KG1 (cell line): ENCODE measurements around the gene HS6ST1.

ENCODE experiments used
- DNase-seq: peaks from one replicate; lab custom pipeline; 2025; lab: John Stamatoyannopoulos, UW

The HS6ST1 gene

GRCh38 chr2:128298846-128299507 lies 19.7 kb downstream of the HS6ST1 start:
- DNase-seq: no peak

DNA sequence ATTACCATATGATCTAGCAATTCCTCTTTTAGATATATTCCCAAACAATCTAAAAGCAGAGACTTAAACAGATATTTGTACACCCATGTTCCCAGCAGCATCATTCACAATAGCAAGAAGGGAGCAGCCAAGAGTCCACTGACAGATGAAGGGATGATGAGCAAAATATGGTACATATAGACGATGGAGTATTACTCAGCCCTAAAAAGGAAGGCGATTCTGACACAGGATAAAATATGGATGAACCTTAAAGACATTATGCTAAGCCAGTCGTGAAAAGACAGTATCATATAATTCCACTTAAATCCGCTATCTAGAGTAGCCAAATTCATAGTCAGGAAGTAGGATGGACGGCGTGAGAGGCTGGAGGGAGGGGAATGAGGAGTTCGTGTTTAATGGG lies 20.4 kb downstream of the HS6ST1 start:
- no peak for DNase-seq

DNA sequence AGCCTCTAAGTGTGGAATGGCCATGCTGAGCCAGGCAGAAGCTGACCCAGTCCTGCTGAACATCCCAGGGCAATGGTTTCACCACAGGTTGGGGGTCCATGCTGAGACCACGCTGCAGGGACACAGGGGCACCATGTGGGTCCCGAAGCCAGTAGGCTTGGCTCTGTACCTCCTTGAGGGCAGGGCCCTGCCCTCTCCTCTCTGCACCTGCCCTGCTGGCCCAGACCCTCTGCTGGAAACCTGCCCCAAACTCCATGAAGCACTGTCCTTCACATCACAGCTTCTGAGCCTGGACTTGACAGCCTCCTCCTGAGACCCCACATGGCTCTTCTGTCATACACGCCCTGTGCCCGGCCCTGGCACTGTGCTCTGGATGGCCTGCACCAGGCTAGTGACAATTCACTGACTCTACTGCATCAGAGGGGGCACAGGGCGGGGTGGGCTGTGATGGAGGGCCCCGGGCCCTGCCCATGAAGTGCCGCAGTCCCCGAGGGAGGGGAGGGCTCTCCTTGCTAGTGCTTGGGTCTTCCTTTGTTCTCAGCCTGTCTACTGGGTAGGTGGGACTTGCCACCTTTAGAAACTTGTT lies 24.7 kb downstream of the HS6ST1 start:
- DNase-seq: no peak

- DNase-seq: no peak
Observed at GRCh38 chr2:128293426-128293755, 25.3 kb downstream of the HS6ST1 start.

- DNase-seq: no peak
Observed at GRCh38 chr2:128292599-128293425, 25.9 kb downstream of the HS6ST1 start.

DNA sequence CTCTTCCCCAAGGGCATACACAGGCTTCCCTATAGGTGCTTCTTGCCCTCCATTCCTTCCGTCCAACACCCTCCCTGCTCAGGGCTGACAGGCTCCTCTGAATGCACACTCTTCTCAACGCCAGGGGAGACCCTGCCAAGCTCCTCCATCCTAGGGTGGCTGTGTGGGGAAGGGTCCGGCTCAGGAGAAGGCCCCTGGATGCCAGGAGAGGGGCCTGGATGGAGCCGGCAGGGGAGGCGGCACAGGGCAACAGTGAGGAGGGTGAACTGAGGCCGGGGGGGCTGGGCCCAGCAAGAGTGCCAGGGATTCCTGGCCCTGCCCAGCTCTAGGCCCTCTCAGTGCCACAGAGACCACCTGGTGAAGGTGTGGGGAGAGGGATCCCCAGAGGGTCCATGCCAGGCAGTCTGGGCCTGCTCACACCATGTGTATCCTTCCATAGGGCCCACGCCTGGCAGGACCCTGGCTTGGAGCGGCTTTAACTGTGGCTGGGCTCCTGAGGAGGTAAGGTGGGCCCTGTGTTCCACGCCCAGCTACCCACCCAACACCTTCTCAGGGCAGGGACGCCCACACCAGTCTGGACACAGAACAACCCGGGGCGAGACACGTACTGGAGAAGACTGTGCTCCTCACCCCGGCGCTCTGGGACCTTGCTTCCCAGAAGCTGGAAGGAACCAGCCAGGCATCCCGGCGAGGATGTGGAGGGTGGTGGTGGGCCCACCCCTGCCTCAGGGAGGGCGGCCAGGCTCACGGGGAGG lies 26.6 kb downstream of the HS6ST1 start:
- no peak for DNase-seq

- DNase-seq: no peak
Observed at GRCh38 chr2:128291161-128291843, 27.4 kb downstream of the HS6ST1 start.

- DNase-seq: no peak
Observed at GRCh38 chr2:128290356-128290755, 28.3 kb downstream of the HS6ST1 start.

- no peak for DNase-seq
Observed at GRCh38 chr2:128289439-128289838, 29.2 kb downstream of the HS6ST1 start.

DNA sequence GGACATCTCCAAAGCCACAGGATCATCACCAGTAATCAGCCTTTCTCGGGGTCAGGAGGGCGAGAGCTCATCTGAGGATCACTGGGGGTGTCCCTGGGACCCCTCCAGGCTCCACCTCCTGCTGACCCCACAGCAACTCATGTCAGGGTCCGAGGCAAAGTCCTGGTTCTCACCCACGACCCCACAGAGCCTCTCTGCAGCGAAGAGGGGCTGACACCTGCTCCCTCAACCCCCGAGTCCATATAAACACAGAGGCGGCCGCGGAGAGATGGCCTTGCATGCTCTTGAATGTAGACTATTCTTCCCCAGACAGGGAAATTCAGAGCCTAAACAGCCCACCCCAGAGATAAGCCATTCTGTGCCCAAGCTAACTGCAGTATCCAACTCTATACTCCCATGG lies 29.9 kb downstream of the HS6ST1 start:
- no peak for DNase-seq

- DNase-seq: no peak
Observed at GRCh38 chr2:128287780-128288735, 30.6 kb downstream of the HS6ST1 start.

GRCh38 chr2:128286905-128287779 lies 31.5 kb downstream of the HS6ST1 start:
- no peak for DNase-seq

DNA sequence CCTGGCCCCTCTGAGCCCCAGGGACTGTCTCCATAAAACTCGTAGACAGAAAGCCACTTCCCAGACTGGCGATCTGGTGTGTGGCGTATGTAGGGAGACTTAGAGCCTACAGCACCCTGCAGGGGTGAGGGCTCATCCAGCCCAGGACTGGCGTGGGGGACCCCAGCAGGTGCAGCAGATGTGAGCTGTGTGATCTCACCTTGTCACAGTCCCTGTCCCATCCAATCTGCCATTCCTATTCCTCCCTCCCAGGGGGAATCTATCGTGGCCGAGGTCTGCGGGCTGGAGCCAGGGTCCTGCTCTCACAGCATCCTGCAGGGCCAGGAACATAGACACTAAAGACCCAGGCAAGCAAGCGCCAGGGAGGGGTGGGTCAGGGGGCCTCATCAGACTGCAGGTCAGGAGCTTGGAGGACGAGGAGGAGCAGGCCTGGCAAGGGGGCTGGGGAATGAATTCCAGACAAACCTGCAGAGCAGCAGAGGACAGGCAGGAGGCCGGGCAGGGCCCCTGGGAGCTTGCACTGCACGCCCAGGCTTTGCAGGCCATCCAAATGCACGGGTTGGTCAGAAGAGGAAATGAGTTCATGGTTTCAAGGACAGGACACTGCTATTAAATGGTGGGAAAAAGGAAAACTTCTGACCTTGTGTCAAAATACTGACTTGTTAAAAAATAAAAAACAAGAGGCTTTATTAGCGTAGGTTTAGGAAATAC lies 32.5 kb downstream of the HS6ST1 start:
- no peak for DNase-seq

DNA sequence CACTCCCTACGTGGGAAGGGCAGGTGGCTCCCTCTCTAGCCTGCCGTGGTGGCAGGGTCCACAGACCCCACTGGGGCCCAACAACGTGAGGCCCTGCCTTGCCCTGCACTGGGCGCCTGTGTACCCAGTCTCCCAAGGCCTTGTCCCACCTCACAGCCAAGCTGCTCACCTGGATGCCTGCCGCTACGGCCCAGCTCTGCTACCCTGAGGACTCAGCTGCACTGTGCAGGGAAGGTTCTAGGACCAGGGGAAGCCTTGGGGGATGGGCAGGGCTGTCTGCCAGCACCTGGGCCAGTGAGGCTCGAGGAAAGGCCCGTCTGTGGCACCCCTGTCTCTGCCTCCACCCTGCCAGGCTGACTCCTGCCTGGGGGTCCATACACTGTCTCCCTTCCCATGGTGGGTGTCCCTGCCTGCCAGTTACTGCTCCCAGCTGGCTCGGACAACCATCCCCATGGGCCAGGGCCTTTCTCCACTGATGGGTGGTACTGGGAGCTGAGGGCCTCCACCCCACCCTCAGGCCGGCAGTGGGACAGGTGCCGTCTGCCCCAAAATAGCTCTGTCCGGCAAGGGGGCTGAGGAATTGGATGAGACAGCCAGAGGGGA lies 33.2 kb downstream of the HS6ST1 start:
- DNase-seq: no peak

DNA sequence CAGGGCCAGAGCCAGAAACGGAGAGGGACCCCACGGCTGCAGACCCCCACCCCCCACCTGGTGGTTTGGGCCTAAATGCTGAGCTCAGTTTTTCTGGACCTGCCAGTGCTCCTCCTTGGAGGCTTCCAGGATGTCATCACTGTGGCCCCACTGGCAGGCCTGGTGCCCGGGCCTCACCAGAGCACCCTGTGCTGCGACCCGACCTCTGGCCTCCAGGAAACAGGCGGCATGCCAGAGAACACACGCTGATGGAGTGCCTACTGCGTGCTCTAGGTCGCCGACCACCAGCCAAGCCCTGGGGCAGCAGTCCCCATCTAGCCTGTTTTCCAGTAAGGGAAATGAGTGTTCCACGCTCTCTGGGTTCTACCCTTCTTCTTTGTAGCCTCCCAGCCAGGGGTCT lies 33.8 kb downstream of the HS6ST1 start:
- DNase-seq: no peak

- no peak for DNase-seq
Observed at GRCh38 chr2:128284037-128284441, 34.6 kb downstream of the HS6ST1 start.

DNA sequence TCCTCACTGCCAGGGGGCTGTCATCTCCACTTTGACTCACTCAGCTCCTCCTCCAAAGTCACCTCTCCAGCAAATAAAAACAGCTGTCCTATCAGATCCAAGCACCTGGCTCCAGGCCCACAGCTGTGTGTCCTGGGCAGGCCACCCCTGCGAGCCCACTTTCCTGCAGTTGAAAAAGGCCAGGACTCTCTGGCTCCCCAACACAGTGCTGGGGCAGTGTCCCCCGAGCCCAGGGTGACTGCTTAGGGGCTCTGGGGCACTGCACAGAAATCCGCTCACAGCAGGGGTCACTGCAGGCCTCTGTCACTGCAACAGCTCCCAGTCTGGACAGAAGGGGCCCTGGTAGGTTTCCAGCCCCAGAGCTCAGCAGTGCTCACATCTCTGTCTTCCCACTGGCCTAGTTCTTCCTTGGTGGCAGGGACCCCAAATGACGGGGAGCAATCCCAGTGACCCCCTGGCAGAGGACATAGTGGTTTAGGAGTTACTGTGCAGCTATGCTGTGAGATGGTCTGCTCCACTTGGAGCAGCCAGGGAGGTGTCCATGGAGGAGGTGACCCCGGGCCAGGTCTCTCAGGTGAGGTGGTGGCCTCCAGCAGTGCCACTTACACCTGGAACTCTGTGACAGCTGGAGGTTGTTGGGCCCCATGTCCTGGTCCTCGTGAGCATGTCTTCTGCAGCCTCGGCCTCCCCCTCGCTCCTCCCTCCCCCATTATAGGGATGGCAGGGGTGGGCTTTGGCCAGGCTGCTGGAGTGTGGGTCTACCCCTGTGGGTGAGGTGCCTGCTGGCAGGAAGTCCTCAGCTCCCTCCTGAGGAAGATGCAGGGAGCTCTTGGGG lies 35.5 kb downstream of the HS6ST1 start:
- DNase-seq: no peak
